DND-41 (cell line): ENCODE data around the gene FCN1.

Source experiments
- ATAC-seq: fragments of 200-7000 bp; cut with Tn5 transposase; 3 replicates; pipeline ENCODE4 v1.9.1; 2021; ENCODE audit warnings: low read depth; ENCODE audit not compliant: insufficient read depth
- DNase-seq: peaks from one replicate; pipeline ENCODE4 v3.0.0-alpha.2; 2020
- H2AFZ ChIP-seq: 2 replicates; pipeline ENCODE4 v1.6.0; 2012; ENCODE audit warnings: low read depth, low read length
- H3K27ac ChIP-seq: 2 replicates; pipeline ENCODE4 v1.5.1; 2012; ENCODE audit warnings: low read length, inconsistent platforms
- H3K27me3 ChIP-seq: fragments of 200-600 bp; sonication (generic); 2 replicates; pipeline ENCODE4 v1.6.0; 2012; ENCODE audit warnings: low read length, mild to moderate bottlenecking, inconsistent platforms; ENCODE audit not compliant: insufficient read depth, poor library complexity
- H3K36me3 ChIP-seq: 2 replicates; pipeline ENCODE4 v1.5.1; 2012; ENCODE audit warnings: low read length, inconsistent platforms; ENCODE audit not compliant: insufficient read depth
- H3K4me1 ChIP-seq: 2 replicates; pipeline ENCODE4 v1.5.1; 2012; ENCODE audit warnings: mild to moderate bottlenecking, low read length; ENCODE audit not compliant: insufficient read depth
- H3K4me2 ChIP-seq: 2 replicates; pipeline ENCODE4 v1.6.0; 2012; ENCODE audit warnings: mild to moderate bottlenecking, moderate library complexity, low read length, inconsistent platforms; ENCODE audit not compliant: insufficient read depth
- H3K4me3 ChIP-seq, 2 experiments: fragments of 200-600 bp in 1 of 2; shearing (Covaris generic) in 1 of 2; 2 replicates each; pipeline ENCODE4 v1.5.1; 2012 to 2016; ENCODE audit warnings: inconsistent platforms in 2 of 2, low read length in 2 of 2, mild to moderate bottlenecking in 2 of 2, low read depth in 1 of 2, moderate library complexity in 1 of 2
- H3K79me2 ChIP-seq: 2 replicates; pipeline ENCODE4 v1.6.0; 2012; ENCODE audit warnings: low read length, inconsistent platforms; ENCODE audit not compliant: insufficient read depth
- H3K9ac ChIP-seq: 2 replicates; pipeline ENCODE4 v1.6.0; 2012; ENCODE audit warnings: low read depth, mild to moderate bottlenecking, inconsistent platforms, low read length, moderate library complexity
- H3K9me3 ChIP-seq: 2 replicates; pipeline ENCODE4 v1.5.1; 2012; ENCODE audit warnings: low read length, moderate library complexity, mild to moderate bottlenecking, inconsistent platforms; ENCODE audit not compliant: insufficient read depth, severe bottlenecking
- H4K20me1 ChIP-seq: 2 replicates; pipeline ENCODE4 v1.6.0; 2012; ENCODE audit warnings: low read length; ENCODE audit not compliant: insufficient read depth
- CTCF ChIP-seq: IDR thresholded peaks from 2 replicates; pipeline ENCODE4 v1.5.1; 2012; ENCODE audit warnings: borderline replicate concordance, low read length, moderate library complexity, mild to moderate bottlenecking; ENCODE audit not compliant: poor library complexity, severe bottlenecking; ENCODE audit errors: extremely low read depth
- EZH2 ChIP-seq: IDR thresholded peaks from 3 replicates; pipeline ENCODE4 v1.6.1; 2012; ENCODE audit warnings: borderline replicate concordance, low read depth, mild to moderate bottlenecking, moderate library complexity, low read length, inconsistent platforms; ENCODE audit not compliant: severe bottlenecking

Gene FCN1

GRCh38 chr9:134895567-134895907, 22.2 kb downstream of the FCN1 start:
- TF ChIP-seq EZH2 (no peak), CTCF (no peak)
- Histone ChIP-seq H3K27ac (no peak overlapping the region), H2AFZ (no peak overlapping the region), H3K4me1 (no peaks in the 10 kb centered on the region), H3K79me2 (no peaks in the 10 kb centered on the region), H3K9ac (no peak overlapping the region), H3K36me3 (no peaks in the 10 kb centered on the region), H3K4me3 (no peak overlapping the region), H3K9me3 (peaks cover 6% of the 10 kb centered on the region), H4K20me1 (no peaks in the 10 kb centered on the region), H3K4me2 (no peak overlapping the region), H3K27me3 (no peaks in the 10 kb centered on the region)
- DNase-seq (no peak), ATAC-seq (no peak)

GRCh38 chr9:134895097-134895496, 22.6 kb downstream of the FCN1 start:
- no peaks in the 10 kb centered on the region for H3K27me3 ChIP-seq
- H3K9me3 ChIP-seq = peaks cover 6% of the 10 kb centered on the region
- H3K4me3 ChIP-seq = no peak overlapping the region
- TF ChIP-seq EZH2 = no peak
- no peak for TF ChIP-seq CTCF
- ATAC-seq (no peak), DNase-seq (no peak)
- H2AFZ ChIP-seq = no peak overlapping the region
- H3K4me1 ChIP-seq = no peaks in the 10 kb centered on the region
- H3K79me2 ChIP-seq = no peaks in the 10 kb centered on the region
- H4K20me1 ChIP-seq = no peaks in the 10 kb centered on the region
- H3K9ac ChIP-seq = no peak overlapping the region
- no peaks in the 10 kb centered on the region for H3K36me3 ChIP-seq
- no peak overlapping the region for H3K27ac ChIP-seq
- no peak overlapping the region for H3K4me2 ChIP-seq

GRCh38 chr9:134894136-134894860, 23.4 kb downstream of the FCN1 start:
- DNase-seq (no peak), ATAC-seq (no peak)
- H4K20me1 ChIP-seq = no peaks in the 10 kb centered on the region
- no peaks in the 10 kb centered on the region for H3K27me3 ChIP-seq
- H2AFZ ChIP-seq = no peak overlapping the region
- no peak for TF ChIP-seq EZH2
- TF ChIP-seq CTCF = no peak
- no peak overlapping the region for H3K27ac ChIP-seq
- no peak overlapping the region for H3K9ac ChIP-seq
- H3K4me3 ChIP-seq = no peak overlapping the region
- no peaks in the 10 kb centered on the region for H3K4me1 ChIP-seq
- H3K36me3 ChIP-seq = no peaks in the 10 kb centered on the region
- peaks cover 6% of the 10 kb centered on the region for H3K9me3 ChIP-seq
- H3K79me2 ChIP-seq = no peaks in the 10 kb centered on the region
- no peak overlapping the region for H3K4me2 ChIP-seq
